SU-DHL-6 (cell line): ENCODE measurements around the gene RBM34.

ENCODE experiments used
- H2AFZ ChIP-seq: fragments of 200-600 bp; sonication (generic); 2 replicates; pipeline ENCODE4 v1.6.1; 2014; ENCODE audit warnings: low read depth, mild to moderate bottlenecking, moderate library complexity, mixed read lengths, antibody characterized with exemption, low read length; ENCODE audit not compliant: severe bottlenecking
- H3F3A ChIP-seq: fragments of 200-600 bp; shearing (Covaris generic); 2 replicates; pipeline ENCODE4 v1.6.0; 2016; ENCODE audit warnings: antibody characterized with exemption, mild to moderate bottlenecking; ENCODE audit not compliant: insufficient read depth
- H3K27ac ChIP-seq: fragments of 200-600 bp; sonication (generic); 2 replicates; pipeline ENCODE4 v1.5.1; 2016; ENCODE audit warnings: low read depth, mild to moderate bottlenecking, low read length, moderate library complexity, mixed read lengths
- H3K27me3 ChIP-seq: fragments of 200-600 bp; sonication (generic), shearing (Covaris generic); 2 replicates; pipeline ENCODE4 v1.6.0; 2014; ENCODE audit warnings: mild to moderate bottlenecking, low read length
- H3K36me3 ChIP-seq: fragments of 200-600 bp; sonication (generic); 2 replicates; pipeline ENCODE4 v1.6.1; 2014; ENCODE audit warnings: mild to moderate bottlenecking, low read length, mixed read lengths
- H3K4me2 ChIP-seq: fragments of 300-600, 200-600 bp; shearing (Covaris generic), sonication (generic); 2 replicates; pipeline ENCODE4 v1.6.0; 2014; ENCODE audit warnings: low read length, low read depth, mild to moderate bottlenecking; ENCODE audit not compliant: poor library complexity, severe bottlenecking
- H3K4me3 ChIP-seq: fragments of 200-600 bp; sonication (generic); 2 replicates; pipeline ENCODE4 v1.5.1; 2014; ENCODE audit warnings: antibody characterized with exemption, low read length, mild to moderate bottlenecking, mixed read lengths; ENCODE audit not compliant: insufficient read depth, poor library complexity, severe bottlenecking
- H3K79me2 ChIP-seq: fragments of 200-600 bp; sonication (generic); 2 replicates; pipeline ENCODE4 v1.6.1; 2014; ENCODE audit warnings: mild to moderate bottlenecking, low read length, moderate library complexity; ENCODE audit not compliant: insufficient read depth
- H3K9ac ChIP-seq: fragments of 200-600 bp; sonication (generic); 2 replicates; pipeline ENCODE4 v1.7.0; 2014; ENCODE audit warnings: mild to moderate bottlenecking, low read length
- H3K9me2 ChIP-seq: fragments of 200-600 bp; sonication (generic); replicated peaks from 2 replicates; pipeline ENCODE4 v1.6.1; 2014; ENCODE audit warnings: low read length; ENCODE audit not compliant: insufficient read depth
- H3K9me3 ChIP-seq: fragments of 200-600 bp; sonication (generic); 2 replicates; pipeline ENCODE4 v1.6.1; 2014; ENCODE audit warnings: low read length, mixed read lengths; ENCODE audit not compliant: insufficient read depth
- H4K20me1 ChIP-seq: fragments of 200-600 bp; sonication (generic); 2 replicates; pipeline ENCODE4 v1.6.1; 2014; ENCODE audit warnings: low read depth, mild to moderate bottlenecking, antibody characterized with exemption, low read length, moderate library complexity, mixed read lengths
- CTCF ChIP-seq: fragments of 200-600 bp; sonication (generic); IDR thresholded peaks from one replicate; pipeline ENCODE4 v1.5.1; 2017; ENCODE audit warnings: antibody characterized with exemption, mild to moderate bottlenecking, low read length, moderate library complexity; ENCODE audit not compliant: insufficient read depth, poor library complexity, severe bottlenecking
- EZH2phosphoT487 ChIP-seq: fragments of 200-600 bp; sonication (generic), shearing (Covaris generic); conservative IDR thresholded peaks from 2 replicates; pipeline ENCODE4 v1.6.1; 2018; ENCODE audit warnings: mild to moderate bottlenecking, antibody characterized with exemption, low read length, moderate library complexity, mixed read lengths

RBM34 gene

GRCh38 chr1:235122348-235122747, 38.7 kb downstream of the RBM34 start:
- Histone ChIP-seq H3K79me2 (peaks cover 98% of the 10 kb centered on the region), H4K20me1 (peaks cover 48% of the 10 kb centered on the region), H3F3A (0 out of 2 replicates have a peak, but pooled peaks cover 11% of the 10 kb centered on the region), H3K9me3 (no peaks in the 10 kb centered on the region), H3K9ac (no peak overlapping the region), H3K9me2 (no peaks in the 10 kb centered on the region), H3K4me3 (no peak overlapping the region), H3K27me3 (no peaks in the 10 kb centered on the region), H3K4me2 (no peak overlapping the region), H3K36me3 (peaks cover 43% of the 10 kb centered on the region), H2AFZ (no peak overlapping the region), H3K27ac (no peak overlapping the region)
- no peak for TF ChIP-seq EZH2phosphoT487
- TF ChIP-seq CTCF = no peak

- Histone ChIP-seq H3K9me3 (no peaks in the 10 kb centered on the region), H3K79me2 (peaks cover 37% of the 10 kb centered on the region), H3K4me3 (no peak overlapping the region), H3F3A (peaks cover 29% of the 10 kb centered on the region), H3K27me3 (no peaks in the 10 kb centered on the region), H3K9me2 (no peaks in the 10 kb centered on the region), H3K27ac (no peak overlapping the region), H2AFZ (no peak overlapping the region), H4K20me1 (peaks cover 9% of the 10 kb centered on the region; the same call in 1 of the 2 replicates), H3K4me2 (no peak overlapping the region), H3K9ac (no peak overlapping the region), H3K36me3 (peaks cover 52% of the 10 kb centered on the region)
- TF ChIP-seq EZH2phosphoT487 = no peak
- TF ChIP-seq CTCF = no peak
These were observed 47.7 kb downstream of the RBM34 start for GRCh38 chr1:235113183-235113917.

GRCh38 chr1:235112297-235113182, 48.5 kb downstream of the RBM34 start:
- Histone ChIP-seq H2AFZ (no peak overlapping the region), H3K9me2 (no peaks in the 10 kb centered on the region), H3K9me3 (no peaks in the 10 kb centered on the region), H3K4me3 (no peak overlapping the region), H3F3A (peaks cover 30% of the 10 kb centered on the region), H3K4me2 (no peak overlapping the region), H4K20me1 (0 out of 2 replicates have a peak, but pooled peaks cover 5% of the 10 kb centered on the region), H3K79me2 (peaks cover 29% of the 10 kb centered on the region), H3K27me3 (no peaks in the 10 kb centered on the region), H3K27ac (no peak overlapping the region), H3K36me3 (peaks cover 47% of the 10 kb centered on the region), H3K9ac (no peak overlapping the region)
- TF ChIP-seq EZH2phosphoT487 = no peak
- TF ChIP-seq CTCF = no peak
